GM23248 (cell line): ENCODE data around the gene AGBL5.

Source experiments
- EZH2 ChIP-seq: fragments of 200-600 bp; sonication (generic); IDR thresholded peaks from 2 replicates; pipeline ENCODE4 v1.6.1; 2018; ENCODE audit warnings: antibody characterized with exemption, mild to moderate bottlenecking; ENCODE audit not compliant: insufficient read depth, poor library complexity, severe bottlenecking
- EZH2phosphoT487 ChIP-seq: fragments of 200-600 bp; sonication (generic); IDR thresholded peaks from 2 replicates; pipeline ENCODE4 v1.6.1; 2018; ENCODE audit warnings: antibody characterized with exemption, moderate library complexity, mild to moderate bottlenecking, low read depth; ENCODE audit not compliant: insufficient read depth

GRCh38 chr2:27025281-27025800, 26.1 kb upstream of the AGBL5 start:
- no peak for TF ChIP-seq EZH2phosphoT487
- no peak for TF ChIP-seq EZH2
